ENCODE results near the gene KDM6A. TPM values are rescaled to one million over a fixed set of nuclear protein-coding genes. Genes with fewer than 3 reads are reported as not detected.
"Not testable (repeated sequence)": the region's sequence is repeated elsewhere in the genome, so short reads cannot be mapped to it uniquely, and the experiment has no call there.

Gene KDM6A
- polyA plus RNA-seq, 12 donors = 12.4 to 33.3 (median 20.4) TPM; not detected in 1

DNA sequence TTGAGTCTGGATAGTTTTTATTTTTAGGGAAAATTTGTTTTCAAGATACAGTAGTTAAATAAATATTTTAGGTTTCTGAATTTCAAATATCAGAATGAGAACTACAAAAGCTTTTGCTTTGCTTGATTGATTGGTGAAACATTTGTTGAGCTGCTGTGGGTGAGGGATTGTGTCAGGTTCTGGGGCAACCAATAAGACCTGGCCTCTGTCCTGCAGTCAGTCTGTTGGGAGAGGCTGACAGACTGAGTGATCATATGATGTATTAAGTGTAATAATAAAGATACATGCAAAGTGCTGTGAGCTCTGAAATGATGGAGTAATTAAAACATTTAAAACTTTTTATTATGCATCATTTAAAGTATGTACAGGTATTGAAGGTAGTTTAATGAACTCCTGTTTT is 9.6 kb downstream of the KDM6A start:
- DNase-seq = no peak

DNA sequence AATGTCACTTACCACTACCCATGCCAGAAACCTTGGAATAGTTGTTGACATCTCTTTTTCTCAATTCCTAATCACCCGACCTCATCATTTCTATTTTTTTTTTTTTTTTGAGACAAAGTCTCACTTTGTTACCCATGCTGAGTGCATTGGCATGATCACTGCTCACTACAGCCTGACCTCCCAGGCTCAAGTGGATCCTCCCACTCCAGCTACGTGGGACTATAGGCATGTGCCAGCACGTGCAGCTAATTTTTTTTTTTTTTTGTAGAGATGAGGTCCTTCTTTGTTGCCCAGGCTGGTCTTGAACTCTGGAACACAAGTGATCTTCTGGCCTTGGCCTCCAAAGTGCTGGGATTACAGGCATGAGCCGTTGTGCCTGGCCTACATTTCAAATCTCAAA is 12.0 kb downstream of the KDM6A start:
- DNase-seq = no peak

DNA sequence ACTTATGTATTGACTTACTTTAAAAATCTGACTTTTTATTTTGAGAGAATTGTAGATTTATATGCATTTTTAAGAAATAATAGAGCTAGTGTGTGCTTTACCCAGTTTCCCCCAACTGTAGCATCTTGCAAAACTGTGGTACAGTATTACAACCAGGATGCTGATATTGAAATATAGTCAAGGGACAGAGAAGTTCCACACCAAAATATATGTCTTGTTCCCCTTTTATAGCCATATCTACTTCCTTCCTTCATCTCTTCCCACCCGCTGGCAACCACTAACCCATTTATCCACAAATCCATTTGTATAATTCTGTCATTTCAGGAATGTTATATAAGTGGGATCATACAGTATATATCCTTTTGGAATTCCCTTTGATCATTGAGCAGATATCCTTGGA is 16.8 kb downstream of the KDM6A start:
- no peak for DNase-seq

- DNase-seq = no peak
Measured at GRCh38 chrX:44890247-44890646, 17.3 kb downstream of the KDM6A start.

DNA sequence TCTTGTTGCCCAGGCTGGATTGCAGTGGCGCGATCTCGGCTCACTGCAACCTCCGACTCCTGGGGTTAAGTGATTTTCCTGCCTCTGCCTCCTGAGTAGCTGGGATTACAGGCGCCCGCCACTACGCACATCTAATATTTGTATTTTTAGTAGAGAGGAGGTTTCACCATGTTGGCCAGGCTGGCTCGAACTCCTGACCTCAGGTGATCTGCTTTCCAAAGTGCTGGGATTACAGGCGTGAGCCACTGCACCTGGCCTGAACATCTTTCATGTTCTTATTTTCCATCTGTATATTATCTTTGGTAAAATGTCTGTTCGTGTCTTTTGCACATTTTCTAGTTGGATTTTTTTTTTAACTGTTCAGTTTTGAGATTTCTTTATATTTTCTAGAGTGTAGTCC is 17.7 kb downstream of the KDM6A start:
- DNase-seq = not testable (repeated sequence)

DNA sequence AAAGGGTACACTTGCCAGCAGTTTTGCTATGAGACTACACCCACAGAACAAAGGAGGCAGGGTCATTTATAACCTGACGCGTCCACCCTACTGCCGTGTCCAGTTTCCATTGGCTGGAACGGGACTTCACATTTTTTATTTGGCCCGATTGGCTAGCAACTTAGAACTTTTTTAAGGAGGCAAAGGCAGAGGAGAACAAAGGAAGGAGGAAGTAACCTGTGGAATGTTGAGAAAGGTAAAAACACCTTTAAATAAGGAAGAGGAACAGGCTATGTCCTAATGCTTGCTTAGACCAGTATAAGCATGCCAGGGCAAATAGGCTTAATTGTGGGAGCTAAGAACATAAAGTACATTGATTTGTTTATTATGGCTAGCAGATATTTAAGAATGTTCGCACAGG is 18.7 kb downstream of the KDM6A start:
- DNase-seq = no peak

DNA sequence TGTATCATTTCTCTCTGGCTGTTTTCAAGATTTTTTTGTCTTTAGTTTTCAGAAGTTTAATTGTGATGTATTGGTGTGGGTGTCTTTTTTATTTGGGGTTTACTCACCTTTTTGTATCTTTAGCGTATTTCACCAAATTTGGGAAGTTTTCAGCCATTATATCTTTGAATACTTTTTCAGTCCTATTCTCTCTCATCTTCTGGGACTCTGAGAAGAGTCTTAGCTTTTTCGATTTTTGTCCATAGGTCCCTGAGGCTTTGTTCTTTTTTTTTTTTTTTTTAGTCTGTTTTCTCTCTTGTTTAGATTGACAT is 23.8 kb downstream of the KDM6A start:
- DNase-seq = no peak

DNA sequence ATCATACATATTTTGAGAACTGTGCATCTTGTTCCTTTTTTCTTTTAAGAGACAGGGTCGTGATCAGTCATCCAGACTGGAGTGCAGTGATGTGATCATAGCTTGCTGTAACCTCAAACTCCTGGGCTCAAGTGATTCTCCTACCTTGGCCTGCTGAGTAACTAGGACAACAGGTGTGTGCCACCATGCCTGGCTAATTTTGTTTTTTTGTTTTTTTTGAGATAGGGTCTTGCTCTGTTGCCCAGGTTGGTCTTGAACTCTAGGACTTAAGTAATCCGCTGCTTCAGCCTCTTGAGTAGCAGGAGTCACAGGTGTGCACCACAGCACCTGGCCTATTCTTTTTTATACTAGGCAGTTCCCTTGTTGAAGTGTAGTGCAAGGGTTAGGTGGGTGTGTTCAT is 24.6 kb downstream of the KDM6A start:
- DNase-seq = no peak

GRCh38 chrX:44898411-44899221 is 25.6 kb downstream of the KDM6A start:
- DNase-seq = no peak

GRCh38 chrX:44899946-44900345 is 27.0 kb downstream of the KDM6A start:
- DNase-seq = no peak

DNA sequence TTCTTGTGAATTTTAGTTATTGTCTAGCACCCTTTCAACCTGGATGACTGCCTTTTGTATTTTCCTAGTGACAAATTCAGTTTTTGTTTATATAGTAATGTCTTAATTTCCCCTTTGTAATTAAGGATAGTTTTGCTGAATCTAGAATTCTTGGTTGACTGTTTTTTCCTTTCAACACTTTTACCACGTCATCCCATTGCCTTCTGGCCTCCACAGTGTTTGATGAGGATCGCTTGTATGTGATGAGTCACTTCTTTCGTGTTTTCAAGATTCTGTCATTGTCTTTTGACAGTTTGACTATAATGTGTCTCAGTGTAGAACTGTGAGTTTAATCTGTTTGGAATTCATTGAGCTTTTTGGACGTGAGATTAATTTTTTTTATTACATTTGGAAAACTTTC is 30.1 kb downstream of the KDM6A start:
- no peak for DNase-seq

GRCh38 chrX:44903830-44904530 is 31.0 kb downstream of the KDM6A start:
- DNase-seq = no peak

DNA sequence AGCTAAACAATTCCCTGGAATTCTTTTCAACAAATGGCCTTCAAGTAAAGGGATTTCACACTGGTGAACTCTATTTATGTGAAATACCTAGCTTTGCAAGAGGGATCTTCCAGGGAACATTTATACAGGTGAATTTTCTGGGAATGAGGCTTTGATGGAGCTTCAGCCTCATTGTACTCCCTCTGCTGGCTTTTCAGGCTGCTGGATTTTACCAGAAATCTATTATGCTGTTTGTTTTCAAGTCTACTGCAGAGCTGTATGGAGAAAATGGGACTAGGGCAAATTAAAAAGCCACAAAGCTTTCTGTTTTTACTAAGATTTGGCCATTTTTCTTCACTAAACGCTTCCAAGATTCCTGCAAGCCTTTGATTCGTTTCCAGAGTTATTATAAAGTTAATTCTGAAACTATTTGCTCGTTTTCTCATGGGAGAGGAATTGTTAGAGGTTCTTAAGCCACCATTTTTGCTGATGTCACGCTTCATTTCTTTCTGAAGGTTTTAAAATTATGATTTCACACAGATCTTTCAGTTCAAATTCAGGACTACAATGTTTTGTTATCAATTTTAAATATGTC is 31.6 kb downstream of the KDM6A start:
- no peak for DNase-seq

DNA sequence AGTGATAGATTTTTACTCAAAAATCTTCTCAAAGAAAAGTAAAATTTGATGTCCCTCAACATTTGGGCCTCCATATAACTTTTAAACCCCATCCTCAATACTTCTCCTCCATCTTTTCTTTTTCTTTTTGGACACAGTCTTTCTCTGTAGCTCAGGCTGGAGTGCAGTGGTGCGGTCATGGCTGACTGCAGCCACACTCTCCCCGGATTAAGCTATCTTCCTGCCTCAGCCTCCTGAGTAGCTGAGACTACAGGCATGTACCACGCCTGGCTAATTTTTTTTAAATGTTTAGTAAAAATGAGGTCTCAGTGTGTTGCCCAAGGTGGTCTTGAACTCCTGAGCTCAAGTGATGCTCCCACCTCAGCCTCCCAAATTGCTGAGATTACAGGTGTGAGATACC is 33.1 kb downstream of the KDM6A start:
- no peak for DNase-seq

DNA sequence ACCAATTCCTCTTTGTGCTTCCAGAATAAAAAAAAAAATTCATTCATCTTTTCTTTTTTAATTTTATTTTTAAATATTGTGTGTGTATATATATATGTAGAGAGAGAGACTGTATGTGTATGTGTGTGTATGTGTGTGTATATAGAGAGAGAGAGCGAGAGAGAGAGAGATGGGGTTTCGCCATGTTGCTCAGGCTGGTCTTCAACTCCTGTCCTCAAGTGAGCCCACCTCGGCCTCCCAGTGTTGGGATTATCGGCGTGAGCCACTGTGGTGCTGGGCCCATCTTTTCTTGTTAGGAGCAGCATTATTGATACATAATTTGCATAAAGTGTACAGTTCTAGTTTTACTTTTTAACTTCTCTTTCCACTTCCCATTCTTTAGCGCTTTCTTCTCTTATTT is 33.6 kb downstream of the KDM6A start:
- DNase-seq = no peak

- no peak for DNase-seq
Measured at GRCh38 chrX:44908153-44908552, 35.2 kb downstream of the KDM6A start.

DNA sequence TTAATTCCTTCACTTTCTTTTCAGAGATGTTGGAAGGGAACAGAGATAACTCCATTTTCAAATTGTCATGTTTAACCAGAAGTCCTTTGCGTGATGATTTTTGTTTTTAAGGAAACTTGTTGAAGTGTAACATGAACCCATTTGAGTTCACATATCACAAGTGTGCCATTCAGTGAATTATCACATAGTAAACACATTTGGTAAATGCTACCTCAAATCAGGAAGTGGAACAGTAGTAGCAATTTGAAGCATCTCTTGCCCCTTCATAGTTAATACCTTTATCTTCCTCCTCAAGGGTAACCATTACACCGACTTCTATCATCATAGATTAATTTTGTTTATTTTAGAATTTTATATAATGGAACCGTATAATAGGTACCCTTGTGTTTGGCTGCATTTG is 35.8 kb downstream of the KDM6A start:
- DNase-seq = no peak

DNA sequence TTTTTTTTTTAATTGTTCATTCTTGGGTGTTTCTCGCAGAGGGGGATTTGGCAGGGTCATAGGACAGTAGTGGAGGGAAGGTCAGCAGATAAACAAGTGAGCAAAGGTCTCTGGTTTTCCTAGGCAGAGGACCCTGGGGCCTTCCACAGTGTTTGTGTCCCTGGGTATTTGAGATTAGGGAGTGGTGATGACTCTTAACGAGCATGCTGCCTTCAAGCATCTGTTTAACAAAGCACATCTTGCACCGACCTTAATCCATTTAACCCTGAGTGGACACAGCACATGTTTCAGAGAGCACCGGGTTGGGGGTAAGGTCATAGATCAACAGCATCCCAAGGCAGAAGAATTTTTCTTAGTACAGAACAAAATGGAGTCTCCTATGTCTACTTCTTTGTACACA is 37.5 kb downstream of the KDM6A start:
- DNase-seq = not testable (repeated sequence)

DNA sequence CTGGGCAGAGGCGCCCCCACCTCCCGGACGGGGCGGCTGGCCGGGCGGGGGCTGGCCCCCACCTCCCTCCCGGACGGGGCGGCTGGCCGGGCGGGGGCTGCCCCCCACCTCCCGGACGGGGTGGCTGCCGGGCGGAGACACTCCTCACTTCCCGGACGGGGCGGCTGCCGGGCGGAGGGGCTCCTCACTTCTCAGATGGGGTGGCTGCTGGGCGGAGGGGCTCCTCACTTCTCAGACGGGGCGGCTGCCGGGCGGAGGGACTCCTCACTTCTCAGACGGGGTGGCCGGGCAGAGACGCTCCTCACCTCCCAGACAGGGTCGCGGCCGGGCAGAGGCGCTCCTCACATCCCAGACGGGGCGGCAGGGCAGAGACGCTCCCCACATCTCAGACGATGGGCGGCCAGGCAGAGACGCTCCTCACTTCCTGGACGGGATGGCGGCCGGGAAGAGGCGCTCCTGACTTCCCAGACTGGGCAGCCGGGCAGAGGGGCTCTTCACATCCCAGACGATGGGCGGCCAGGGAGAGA is 38.1 kb downstream of the KDM6A start:
- DNase-seq = not testable (repeated sequence)

DNA sequence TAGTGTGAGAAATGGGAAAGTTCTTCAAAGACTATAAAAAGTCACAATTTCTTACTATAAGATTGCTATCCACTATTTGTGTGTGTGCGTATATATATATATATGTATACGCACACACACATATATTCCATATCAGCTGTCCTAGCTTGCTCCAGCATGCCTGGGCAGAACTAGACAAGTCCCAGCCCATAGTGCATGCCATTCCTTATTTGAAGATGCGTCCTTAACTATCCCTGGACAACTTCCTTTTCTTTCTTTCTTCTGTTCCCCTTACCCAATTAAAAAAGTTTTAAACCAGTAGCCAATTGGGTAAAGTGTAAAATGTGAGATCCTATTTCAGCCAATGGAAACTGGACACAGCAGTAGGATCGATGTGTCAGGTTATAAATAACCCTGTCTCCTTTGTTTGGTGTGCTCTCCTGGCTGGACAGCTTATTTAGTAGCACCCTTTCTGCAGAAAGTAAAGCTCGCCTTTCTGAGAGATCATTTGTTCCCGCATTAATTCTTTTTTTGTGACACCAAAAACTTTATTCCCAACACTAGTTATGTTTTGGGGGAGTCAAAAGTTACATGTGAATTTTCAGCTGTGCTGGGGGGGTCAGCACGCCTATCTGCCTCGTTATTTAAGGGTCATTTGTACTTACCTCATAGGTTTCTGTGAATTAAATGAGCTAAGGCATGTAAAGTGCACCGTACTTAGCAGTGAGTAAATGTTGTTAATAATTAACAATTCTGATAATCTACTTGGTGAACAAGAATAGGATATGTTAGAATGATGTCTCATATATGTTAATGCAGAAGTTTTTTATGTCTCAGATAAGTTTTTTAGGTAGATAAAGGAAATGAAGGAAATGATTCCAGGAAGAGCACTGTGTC is 40.9 kb downstream of the KDM6A start:
- no peak for DNase-seq

GRCh38 chrX:44914532-44915198 is 41.7 kb downstream of the KDM6A start:
- no peak for DNase-seq

All from muscle of arm (tissue), 12 donors.